Heart left ventricle (tissue), 16 donors: ENCODE measurements around the gene REELD1. TPM values are rescaled to one million over a fixed set of nuclear protein-coding genes. Genes with fewer than 3 reads are reported as not detected.

ENCODE experiments used
- ATAC-seq, 4 donors: fragments of 200-7000 bp; cut with Tn5 transposase; one replicate each; pipeline ENCODE4 v1.9.1; 2020 to 2022; ENCODE audit warnings: moderate library complexity in 4 of 4, mild to moderate bottlenecking in 3 of 4, moderate number of reproducible peaks in 1 of 4
- DNase-seq, 5 donors: peaks; one replicate each; pipeline ENCODE4 v3.0.0-alpha.2; 2020
- H3K27ac ChIP-seq, 12 donors: fragments of 200-600 bp; sonication (generic) in 4 of 12; one replicate each; pipeline versions ENCODE4 v1.5.0 to v1.8.0; 2016 to 2022; ENCODE audit warnings: mild to moderate bottlenecking in 2 of 12
- H3K27me3 ChIP-seq, 9 donors: fragments of 200-600 bp; sonication (generic) in 2 of 9; one replicate each; pipeline versions ENCODE4 v1.5.1 to v1.8.0; 2016 to 2022; ENCODE audit warnings: mild to moderate bottlenecking in 3 of 9
- H3K36me3 ChIP-seq, 9 donors: fragments of 200-600 bp; sonication (generic) in 2 of 9; one replicate each; pipeline versions ENCODE4 v1.5.0 to v1.8.0; 2018 to 2022; ENCODE audit warnings: mild to moderate bottlenecking in 2 of 9
- H3K4me1 ChIP-seq, 12 donors: fragments of 200-600 bp; sonication (generic) in 4 of 12; one replicate each; pipeline versions ENCODE4 v1.5.0 to v1.8.0; 2016 to 2022; ENCODE audit warnings: mild to moderate bottlenecking in 3 of 12
- H3K4me3 ChIP-seq, 12 donors: fragments of 200-600 bp; sonication (generic) in 4 of 12; one replicate each; pipeline versions ENCODE4 v1.5.0 to v1.8.0; 2017 to 2022; ENCODE audit warnings: mild to moderate bottlenecking in 9 of 12, moderate library complexity in 4 of 12
- H3K9me3 ChIP-seq, 12 donors: fragments of 200-600 bp; sonication (generic) in 4 of 12; one replicate each; pipeline versions ENCODE4 v1.5.0 to v1.8.0; 2016 to 2022; ENCODE audit warnings: mild to moderate bottlenecking in 1 of 12
- POLR2A ChIP-seq, 2 donors: fragments of 450-650 bp; IDR thresholded peaks; one replicate each; pipeline ENCODE4 v1.6.1; 2017; ENCODE audit warnings: antibody characterized with exemption in 2 of 2, mild to moderate bottlenecking in 2 of 2, moderate library complexity in 2 of 2
- WGBS, 4 donors: extraction: QIAGEN DNeasy Blood & Tissue Kit in 2 of 4; methylation state at CpG; one replicate each; pipeline versions ENCODE4 v1.1.5 to v1.1.7; 2013 to 2018; 5-methylcytosine and 5-hydroxymethylcytosine counted together
- intact Hi-C, 10 donors: fragments of 100-400 bp; cut with DNase I; formaldehyde crosslinking; loops; one replicate each; pipeline versions ENCODE4 v1.11.1 to v1.14.2; 2022
- polyA plus RNA-seq, 2 donors: library from polyadenylated mRNA; stranded (reverse); fragments of 200-250 nt; gene quantifications; one replicate each; pipeline ENCODE4 v1.2.3, GENCODE V29; 2013
- total RNA-seq, 9 donors: library from RNA; depleted of rRNA in 2 of 9; stranded (reverse); fragments of >200 nt in 2 of 9; fragmentation: NEBNext Ultra II Directional in 3 of 9; extraction: Animal tissue kit (Norgen Biotek cat#: 25700) in 3 of 9; gene quantifications; one replicate each; pipeline versions ENCODE4 v1.1.0 to v1.2.4, GENCODE V29; 2016 to 2023
- TF ChIP-seq, protein P1 (sequence below), 12 donors: fragments of 200-600 bp; sonication (generic) in 4 of 12; IDR thresholded peaks; one replicate each; pipeline versions ENCODE4 v1.5.0 to v1.8.0; 2018 to 2022; ENCODE audit warnings: antibody characterized with exemption in 12 of 12, mild to moderate bottlenecking in 5 of 12
- donor health status: ischemic (EF 13 %, LVEDD 7.1; RV severe dilation, severe dysfunction).
- donor health status: healthy with polysubstance abuse.
- donor health status: DM: no; HTN: yes; CAD: no.
- donor health status: DM: no; HTN: no; CAD: no.
- donor health status: ischemic (EF 25% LVEDD 6.9; RV normal size, moderate dysfunction).
- donor health status: ischemic (EF 25% LVEDD 5.7; RV mildly dilated, moderate dysfunction).
- donor health status: healthy.
- donor health status: DM: yes; HTN: yes; CAD: no.
- donor health status: ischemic (EF 35%, LVEDD 5.7; RV mildly dilated, moderate dysfunction).
- donor health status: nonischemic (EF 11% LVEDD 7.7; RV severe dilation, severe dysfunction).
- donor health status: DM: yes; HTN: yes; CAD: no.
- donor health status: PGD.
- donor health status: ischemic (EF 29% LVEDD 5.4; RV normal size, mild dysfunction).
- donor health status: nonischemic (EF 23%, LVEDD 6.1; RV moderate dilation, normal function).

The REELD1 gene
- total and polyA plus RNA-seq, 11 donors: 0.04 to 0.84 (median 0.21) TPM; not detected in 5

DNA sequence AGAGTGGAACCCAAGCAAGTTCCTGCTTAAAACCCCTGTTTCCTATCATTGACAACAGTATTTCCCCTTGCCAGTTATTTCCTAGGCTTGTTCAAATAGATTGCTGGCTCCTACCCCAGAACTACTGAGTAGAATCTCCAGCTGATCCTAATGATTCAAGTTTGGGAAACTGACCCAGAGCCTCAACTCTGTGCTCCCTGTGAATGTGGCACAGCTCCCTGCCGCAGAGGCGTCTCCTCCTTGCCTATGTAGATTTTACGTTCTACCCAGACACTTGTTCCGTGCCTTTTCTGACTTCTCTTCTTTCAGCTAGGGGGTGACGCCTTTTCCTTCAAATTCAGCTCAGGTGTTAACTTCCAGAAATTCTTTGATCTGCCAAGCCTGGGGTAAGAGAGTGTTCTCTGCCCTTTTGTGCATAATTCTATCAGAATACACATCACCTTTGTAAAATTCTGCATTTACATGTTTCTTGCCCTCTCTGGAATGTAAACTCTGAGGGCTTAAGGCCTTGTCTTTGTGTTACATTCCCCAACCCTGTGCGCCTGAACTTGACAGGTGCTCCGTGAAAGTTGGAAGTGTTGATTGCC, 34.5 kb upstream of the REELD1 start:
- Histone ChIP-seq H3K27ac (no peak overlapping the region), H3K4me1 (peaks cover 0 to 54% (median 42%) of the 10 kb centered on the region in 12 donors), H3K9me3 (no peaks in the 10 kb centered on the region), H3K4me3 (no peak overlapping the region), H3K27me3 (no peaks in the 10 kb centered on the region), H3K36me3 (peaks cover 0 to 26% (median 21%) of the 10 kb centered on the region in 9 donors)
- DNase-seq (no peak), ATAC-seq (no peak)
- intact Hi-C loops: loop anchor here in 4 of 10 donors (5.0 to 10.0 kb wide), 4 partner anchors 57 to 245 kb away; partner anchors contain the start of gene ZNF827 (in 1 of the 4)
- WGBS, 4 donors: 55 to 67% (median 63%) methylated on average over 7 of the region's 7 CpGs
- TF ChIP-seq, protein P1, sequence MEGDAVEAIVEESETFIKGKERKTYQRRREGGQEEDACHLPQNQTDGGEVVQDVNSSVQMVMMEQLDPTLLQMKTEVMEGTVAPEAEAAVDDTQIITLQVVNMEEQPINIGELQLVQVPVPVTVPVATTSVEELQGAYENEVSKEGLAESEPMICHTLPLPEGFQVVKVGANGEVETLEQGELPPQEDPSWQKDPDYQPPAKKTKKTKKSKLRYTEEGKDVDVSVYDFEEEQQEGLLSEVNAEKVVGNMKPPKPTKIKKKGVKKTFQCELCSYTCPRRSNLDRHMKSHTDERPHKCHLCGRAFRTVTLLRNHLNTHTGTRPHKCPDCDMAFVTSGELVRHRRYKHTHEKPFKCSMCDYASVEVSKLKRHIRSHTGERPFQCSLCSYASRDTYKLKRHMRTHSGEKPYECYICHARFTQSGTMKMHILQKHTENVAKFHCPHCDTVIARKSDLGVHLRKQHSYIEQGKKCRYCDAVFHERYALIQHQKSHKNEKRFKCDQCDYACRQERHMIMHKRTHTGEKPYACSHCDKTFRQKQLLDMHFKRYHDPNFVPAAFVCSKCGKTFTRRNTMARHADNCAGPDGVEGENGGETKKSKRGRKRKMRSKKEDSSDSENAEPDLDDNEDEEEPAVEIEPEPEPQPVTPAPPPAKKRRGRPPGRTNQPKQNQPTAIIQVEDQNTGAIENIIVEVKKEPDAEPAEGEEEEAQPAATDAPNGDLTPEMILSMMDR (IDR thresholded peaks at IDR 0.05): no peak
- TF ChIP-seq POLR2A (IDR thresholded peaks at IDR 0.05): no peak

DNA sequence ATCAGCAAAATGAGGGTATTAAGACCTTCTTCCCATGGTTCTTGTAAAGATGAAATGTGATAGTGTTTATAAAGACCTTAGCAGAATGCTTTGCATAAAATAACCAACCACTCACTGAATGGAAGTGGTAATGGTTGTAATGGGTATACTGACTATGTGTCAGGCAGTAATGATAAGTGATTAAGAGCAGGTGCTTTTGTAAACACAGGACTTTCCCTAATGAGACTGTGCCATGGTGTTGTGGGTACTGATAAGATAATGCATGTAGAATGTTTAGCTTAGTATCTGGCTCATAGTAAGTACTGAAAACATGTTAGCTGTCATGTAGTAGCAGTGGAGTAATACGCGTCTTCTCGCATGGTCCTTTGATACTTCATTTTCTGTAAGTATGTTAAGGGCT, 31.9 kb upstream of the REELD1 start:
- H3K27me3 ChIP-seq: no peaks in the 10 kb centered on the region
- ATAC-seq (no peak), DNase-seq (no peak)
- intact Hi-C loops: no loop called here
- H3K36me3 ChIP-seq: peaks cover 0 to 51% (median 43%) of the 10 kb centered on the region in 9 donors
- H3K9me3 ChIP-seq: no peaks in the 10 kb centered on the region
- H3K27ac ChIP-seq: no peak overlapping the region
- H3K4me3 ChIP-seq: no peak overlapping the region
- WGBS, 4 donors: 74 to 95% (median 81%) methylated on average over 3 of the region's 3 CpGs
- peaks cover 0 to 39% (median 27%) of the 10 kb centered on the region in 12 donors for H3K4me1 ChIP-seq
- TF ChIP-seq POLR2A (IDR thresholded peaks at IDR 0.05): no peak
- TF ChIP-seq, protein P1 (IDR thresholded peaks at IDR 0.05): no peak

DNA sequence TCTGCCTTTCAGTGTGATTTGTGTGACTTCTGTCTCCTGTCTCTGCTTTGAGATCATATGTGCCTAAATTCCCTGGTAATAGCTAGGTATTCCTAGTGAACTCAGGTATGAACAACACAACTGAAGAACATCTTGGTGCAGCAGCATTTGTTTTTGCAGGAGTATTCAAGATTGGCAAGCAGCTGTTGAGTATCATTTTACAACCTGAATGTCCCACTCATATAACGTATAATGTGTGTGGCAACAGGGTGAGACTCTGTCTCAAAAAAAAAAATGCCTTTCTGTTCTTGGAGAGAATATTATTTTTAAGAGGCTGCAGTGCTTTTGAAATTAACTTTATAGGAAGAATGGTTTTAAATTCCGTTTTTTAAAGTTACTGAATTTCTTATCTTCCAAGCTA, 31.1 kb upstream of the REELD1 start:
- TF ChIP-seq POLR2A (IDR thresholded peaks at IDR 0.05): no peak
- TF ChIP-seq, protein P1 (IDR thresholded peaks at IDR 0.05): no peak
- intact Hi-C loops: no loop called here
- Histone ChIP-seq H3K27ac (no peak overlapping the region), H3K36me3 (peaks cover 0 to 58% (median 51%) of the 10 kb centered on the region in 9 donors), H3K4me1 (peaks cover 0 to 31% (median 20%) of the 10 kb centered on the region in 12 donors), H3K27me3 (no peaks in the 10 kb centered on the region), H3K9me3 (no peaks in the 10 kb centered on the region), H3K4me3 (no peak overlapping the region)
- ATAC-seq (no peak), DNase-seq (no peak)
- WGBS, 4 donors: 90 to 93% (median 92%) methylated on average over 2 of the region's 2 CpGs

DNA sequence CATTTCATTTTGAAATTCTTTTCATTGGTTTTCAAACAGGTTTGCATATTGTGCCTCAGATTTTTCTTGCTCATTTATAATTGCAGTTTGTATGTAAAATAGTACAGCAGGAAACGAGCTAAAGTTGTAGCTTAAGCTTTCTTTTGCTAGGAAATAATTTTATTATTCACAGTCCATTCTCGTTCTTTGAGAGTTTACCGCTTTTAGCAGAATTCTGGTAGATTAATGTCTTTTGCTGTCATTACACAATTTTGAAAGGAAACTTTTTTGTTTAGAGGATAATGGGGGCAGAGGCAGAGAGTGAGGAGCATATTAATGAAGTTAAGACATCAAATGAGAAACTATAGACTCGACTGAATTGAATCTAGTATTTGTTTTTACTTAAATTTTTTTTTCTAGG, 28.3 kb upstream of the REELD1 start:
- WGBS, 4 donors: 91 to 94% (median 93%) methylated on average over 4 of the region's 4 CpGs

More for the DNA sequence above, 28.3 kb upstream of the REELD1 start:
- Histone ChIP-seq H3K36me3 (peaks cover 0 to 84% (median 79%) of the 10 kb centered on the region in 9 donors), H3K4me3 (no peak overlapping the region), H3K4me1 (peaks cover 0 to 12% (median under 1%) of the 10 kb centered on the region in 12 donors), H3K27me3 (no peaks in the 10 kb centered on the region), H3K9me3 (no peaks in the 10 kb centered on the region), H3K27ac (no peak overlapping the region)
- intact Hi-C loops: no loop called here
- ATAC-seq (no peak), DNase-seq (no peak)
- TF ChIP-seq, protein P1 (IDR thresholded peaks at IDR 0.05): no peak
- TF ChIP-seq POLR2A (IDR thresholded peaks at IDR 0.05): no peak
